ENCODE data around the gene FOXJ3.

FOXJ3 gene

DNA sequence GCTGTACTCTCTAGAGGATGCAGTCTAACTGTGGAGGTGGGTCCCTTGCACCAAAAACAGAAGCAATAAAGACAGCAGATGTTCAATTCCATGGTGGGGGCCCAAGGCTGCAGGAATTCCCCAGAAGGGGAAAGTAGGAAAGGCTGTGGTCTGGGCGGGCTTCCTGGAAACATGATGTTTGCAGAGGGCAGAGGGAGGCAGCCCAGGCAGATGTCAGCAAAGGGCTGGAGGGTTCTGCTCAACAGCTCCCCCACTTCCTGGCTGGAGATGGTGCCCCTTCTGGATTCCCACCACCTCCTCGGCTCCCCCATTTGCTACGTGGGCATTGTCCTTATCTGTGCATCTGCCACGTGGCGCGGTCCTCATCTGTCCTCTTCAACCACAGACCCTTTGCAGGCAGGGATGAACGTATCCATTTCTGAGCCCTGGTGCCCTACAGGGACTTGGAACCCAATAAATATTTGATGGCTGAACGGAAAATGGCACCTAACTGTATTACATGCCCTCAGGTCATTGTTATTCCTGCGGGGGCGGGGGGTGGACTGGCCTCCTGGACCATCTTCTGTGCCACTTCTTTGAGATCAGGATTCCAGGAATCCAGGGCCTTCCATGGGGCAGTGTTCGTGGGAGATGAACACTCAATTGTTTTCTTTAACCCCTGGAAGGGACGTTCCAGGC, 190.2 kb downstream of the FOXJ3 start:
- no peak for TF ChIP-seq CTCF (IDR thresholded peaks at IDR 0.05; ENCODE audit: insufficient read depth, low read length, missing control alignments)
- H3K4me3 ChIP-seq (ENCODE audit: low read depth, low read length): no peak overlapping the region
- CTCF ChIA-PET: interaction anchor here (1.2 kb wide), 2 partner anchors 16 to 28 kb away, joined by 3 to 8 read pairs; no protein-coding TSS in a partner anchor
- no peak for DNase-seq (ENCODE audit: low read depth, low spot score)
- POLR2A ChIA-PET: no interaction called here

DNA sequence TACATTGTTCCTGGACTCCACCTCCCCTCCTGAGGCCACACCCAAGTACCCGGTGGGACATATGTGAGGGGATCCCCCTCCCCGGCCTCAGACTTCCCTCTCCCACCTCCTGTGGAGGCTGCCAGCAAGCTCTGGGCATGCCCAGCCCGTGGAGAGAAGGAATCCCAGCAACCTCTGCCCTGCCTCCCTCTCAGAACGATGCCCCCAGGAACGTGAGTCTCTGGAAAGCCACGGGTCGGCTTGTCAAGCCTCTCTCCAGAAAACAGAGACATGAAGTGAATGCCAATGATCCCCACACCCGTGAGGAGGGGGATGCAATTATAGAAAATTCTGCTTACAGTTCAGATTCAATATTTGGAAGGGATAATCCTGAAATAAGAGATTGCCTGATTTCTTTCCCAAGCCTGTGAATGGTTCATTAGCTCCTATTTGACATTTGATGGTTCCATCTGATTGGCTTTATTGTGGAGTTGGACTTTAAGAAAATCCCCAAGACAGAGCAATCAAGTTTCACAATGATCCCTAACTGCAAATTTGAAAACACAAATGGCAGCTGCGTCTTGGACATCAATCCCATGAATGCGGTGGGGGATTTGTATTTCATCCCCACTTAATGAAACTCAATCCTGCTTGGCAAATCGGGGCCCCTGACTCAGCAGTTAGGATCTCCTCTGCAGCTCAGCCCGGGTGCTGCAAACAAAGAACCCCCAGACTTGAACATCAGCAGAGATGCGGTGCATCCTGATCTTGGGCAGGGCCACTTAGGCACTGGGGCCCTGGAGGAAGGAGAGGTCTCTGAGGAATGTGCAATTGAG, 190.9 kb downstream of the FOXJ3 start:
- POLR2A ChIA-PET: no interaction called here
- CTCF ChIA-PET: interaction anchor here (1.2 kb wide), 2 partner anchors 15 to 29 kb away, joined by 3 to 8 read pairs; no protein-coding TSS in a partner anchor
- DNase-seq (ENCODE audit: low read depth, low spot score): no peak
- H3K4me3 ChIP-seq (ENCODE audit: low read depth, low read length): no peak overlapping the region
- TF ChIP-seq CTCF (IDR thresholded peaks at IDR 0.05; ENCODE audit: insufficient read depth, low read length, missing control alignments): no peak

GRCh38 chr1:42142894-42143675, 191.9 kb downstream of the FOXJ3 start:
- H3K4me3 ChIP-seq (ENCODE audit: low read depth, low read length): no peak overlapping the region
- ChIA-PET POLR2A (no interaction called here), CTCF (interaction anchor here (1.7 kb wide), 1 partner anchor 9 kb away, joined by 5 read pairs; no protein-coding TSS in a partner anchor)
- DNase-seq (ENCODE audit: low read depth, low spot score): no peak
- no peak for TF ChIP-seq CTCF (IDR thresholded peaks at IDR 0.05; ENCODE audit: insufficient read depth, low read length, missing control alignments)

- TF ChIP-seq CTCF (IDR thresholded peaks at IDR 0.05; ENCODE audit: insufficient read depth, low read length, missing control alignments): no peak
- no peak for DNase-seq (ENCODE audit: low read depth, low spot score)
- CTCF ChIA-PET: interaction anchor here (1.7 kb wide), 1 partner anchor 10 kb away, joined by 5 read pairs; no protein-coding TSS in a partner anchor
- no peak overlapping the region for H3K4me3 ChIP-seq (ENCODE audit: low read depth, low read length)
- POLR2A ChIA-PET: no interaction called here
These were observed 193.1 kb downstream of the FOXJ3 start for GRCh38 chr1:42141978-42142377.

- no peak overlapping the region for H3K4me3 ChIP-seq (ENCODE audit: low read depth, low read length)
- POLR2A ChIA-PET: no interaction called here
- TF ChIP-seq CTCF (IDR thresholded peaks at IDR 0.05; ENCODE audit: insufficient read depth, low read length, missing control alignments): no peak
- CTCF ChIA-PET: no interaction called here
- DNase-seq (ENCODE audit: low read depth, low spot score): no peak
These were observed 194.8 kb downstream of the FOXJ3 start for GRCh38 chr1:42140191-42140590.

DNA sequence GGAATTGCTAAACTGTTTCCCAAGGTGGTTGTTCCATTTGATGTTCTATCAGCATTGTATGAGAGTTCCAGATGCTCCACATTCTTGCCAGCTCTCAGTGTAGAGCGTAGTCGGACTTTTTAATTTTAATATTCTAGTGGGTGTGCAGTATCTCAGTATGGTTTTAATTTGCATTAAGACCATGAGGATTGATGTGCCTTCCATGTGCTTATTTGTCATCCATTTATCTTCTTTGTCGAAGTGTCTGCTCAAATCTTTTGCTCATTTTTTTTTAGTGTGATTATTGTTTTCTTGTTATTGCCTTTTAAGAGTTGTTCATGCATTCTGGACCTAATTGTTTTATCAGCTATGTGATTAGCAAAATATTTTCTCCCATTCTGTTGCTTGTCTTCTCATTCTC, 195.6 kb downstream of the FOXJ3 start:
- no peak for DNase-seq (ENCODE audit: low read depth, low spot score)
- TF ChIP-seq CTCF (IDR thresholded peaks at IDR 0.05; ENCODE audit: insufficient read depth, low read length, missing control alignments): no peak
- POLR2A ChIA-PET: no interaction called here

More for the DNA sequence above, 195.6 kb downstream of the FOXJ3 start:
- CTCF ChIA-PET: no interaction called here
- H3K4me3 ChIP-seq (ENCODE audit: low read depth, low read length): no peak overlapping the region
